Measurements from ENCODE around the gene DDX39A. TPM values are rescaled to one million over a fixed set of nuclear protein-coding genes. Genes with fewer than 3 reads are reported as not detected.

The DDX39A gene
- total RNA-seq, 4 donors from 2014 or later: 53.3 to 89.7 (median 59.7) TPM

GRCh38 chr19:14435320-14436050 lies 16.3 kb upstream of the DDX39A start:
- Histone ChIP-seq H3K27me3 (no peaks in the 10 kb centered on the region), H3K36me3 (no peaks in the 10 kb centered on the region), H3K27ac (peak overlapping the region in 2 of 3 donors; percentile 67 to 72), H3K9me3 (no peaks in the 10 kb centered on the region), H3K4me1 (peaks cover 8 to 17% of the 10 kb centered on the region in 2 donors), H3K4me3 (replicated peaks in 1 of 3) (no peak overlapping the region)
- DNase-seq: no peak
- intact Hi-C loops (cut with DNase I): no loop called here
- 72 to 73% methylated on average over 15 of the region's 17 CpGs for WGBS, 2 donors
- TF ChIP-seq POLR2A (IDR thresholded peaks at IDR 0.05): no peak
- TF ChIP-seq, protein P1, sequence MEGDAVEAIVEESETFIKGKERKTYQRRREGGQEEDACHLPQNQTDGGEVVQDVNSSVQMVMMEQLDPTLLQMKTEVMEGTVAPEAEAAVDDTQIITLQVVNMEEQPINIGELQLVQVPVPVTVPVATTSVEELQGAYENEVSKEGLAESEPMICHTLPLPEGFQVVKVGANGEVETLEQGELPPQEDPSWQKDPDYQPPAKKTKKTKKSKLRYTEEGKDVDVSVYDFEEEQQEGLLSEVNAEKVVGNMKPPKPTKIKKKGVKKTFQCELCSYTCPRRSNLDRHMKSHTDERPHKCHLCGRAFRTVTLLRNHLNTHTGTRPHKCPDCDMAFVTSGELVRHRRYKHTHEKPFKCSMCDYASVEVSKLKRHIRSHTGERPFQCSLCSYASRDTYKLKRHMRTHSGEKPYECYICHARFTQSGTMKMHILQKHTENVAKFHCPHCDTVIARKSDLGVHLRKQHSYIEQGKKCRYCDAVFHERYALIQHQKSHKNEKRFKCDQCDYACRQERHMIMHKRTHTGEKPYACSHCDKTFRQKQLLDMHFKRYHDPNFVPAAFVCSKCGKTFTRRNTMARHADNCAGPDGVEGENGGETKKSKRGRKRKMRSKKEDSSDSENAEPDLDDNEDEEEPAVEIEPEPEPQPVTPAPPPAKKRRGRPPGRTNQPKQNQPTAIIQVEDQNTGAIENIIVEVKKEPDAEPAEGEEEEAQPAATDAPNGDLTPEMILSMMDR (IDR thresholded peaks at IDR 0.05): no peak

DNA sequence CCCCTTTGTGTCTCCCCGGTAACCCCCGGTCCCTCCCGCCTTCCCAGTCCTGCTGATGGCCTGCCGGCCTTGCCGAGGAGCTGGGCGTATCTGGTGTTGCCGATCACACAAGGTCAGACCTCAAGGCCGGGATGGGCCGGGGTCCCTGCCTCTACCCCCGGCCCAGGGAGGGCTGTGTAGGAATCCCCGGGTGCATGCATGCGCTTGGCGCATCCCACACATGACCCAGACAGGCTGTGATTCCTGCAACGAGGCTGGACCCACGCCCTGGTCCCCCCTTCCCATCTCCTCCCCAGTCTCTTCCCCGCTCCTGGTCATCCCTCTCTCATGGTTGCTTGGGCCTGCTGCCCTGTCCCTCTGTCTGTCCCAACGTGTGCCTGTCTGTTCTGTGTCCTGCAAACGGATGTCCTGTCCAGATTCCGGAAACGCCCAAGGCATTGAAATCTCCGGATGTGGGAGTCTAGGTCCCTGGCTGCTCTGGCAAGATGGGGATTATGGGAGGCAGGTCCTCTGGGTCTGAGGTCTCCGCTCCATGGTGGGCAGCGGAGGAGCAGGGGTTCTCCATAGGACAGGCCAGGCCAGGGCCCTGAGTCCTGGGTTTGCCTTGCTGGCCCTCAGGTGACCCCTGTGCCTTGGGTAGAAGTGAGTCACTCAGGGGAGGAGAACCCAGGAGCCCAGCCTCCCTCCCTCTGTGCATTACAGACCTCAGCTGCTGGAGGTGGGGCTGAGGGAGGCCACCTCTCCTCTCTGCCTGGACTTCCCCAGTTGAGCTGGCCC lies 15.6 kb upstream of the DDX39A start:
- H3K4me1 ChIP-seq: peaks cover 8 to 17% of the 10 kb centered on the region in 2 donors
- WGBS, 2 donors: 47 to 71% methylated on average over 19 to 23 of the region's 23 CpGs
- DNase-seq: peak; percentile 18 to 36

GRCh38 chr19:14433554-14434501 lies 14.7 kb upstream of the DDX39A start:
- DNase-seq: peak; percentile 58 to 65
- 6 to 46% methylated on average over 4 to 17 of the region's 52 CpGs for WGBS, 2 donors
- H3K4me1 ChIP-seq: peaks cover 8 to 17% of the 10 kb centered on the region in 2 donors
- peak overlapping the region; percentile 31 to 79 (median 63) for H3K4me3 ChIP-seq (replicated peaks in 1 of 3)
- H3K9me3 ChIP-seq: no peaks in the 10 kb centered on the region
- TF ChIP-seq POLR2A (IDR thresholded peaks at IDR 0.05): no peak
- TF ChIP-seq, protein P1 (IDR thresholded peaks at IDR 0.05): peak in 1 of 6 experiments; percentile 8
- peak overlapping the region; percentile 52 to 72 (median 67) for H3K27ac ChIP-seq
- no peaks in the 10 kb centered on the region for H3K27me3 ChIP-seq
- H3K36me3 ChIP-seq: no peaks in the 10 kb centered on the region
- intact Hi-C loops (cut with DNase I): no loop called here

More for the DNA sequence above, 15.6 kb upstream of the DDX39A start:
- Histone ChIP-seq H3K27ac (peak overlapping the region; percentile 52 to 72 (median 67)), H3K36me3 (no peaks in the 10 kb centered on the region), H3K27me3 (no peaks in the 10 kb centered on the region), H3K9me3 (no peaks in the 10 kb centered on the region), H3K4me3 (replicated peaks in 1 of 3) (peak overlapping the region in 1 of 3 donors; percentile 79)
- TF ChIP-seq, protein P1 (IDR thresholded peaks at IDR 0.05): no peak
- TF ChIP-seq POLR2A (IDR thresholded peaks at IDR 0.05): no peak
- intact Hi-C loops (cut with DNase I): no loop called here

- 7 to 18% methylated on average over 3 to 22 of the region's 85 CpGs for WGBS, 2 donors
- intact Hi-C loops (cut with DNase I): no loop called here
- Histone ChIP-seq H3K4me1 (peaks cover 8 to 17% of the 10 kb centered on the region in 2 donors), H3K27ac (peak within 1 kb of the TSS; percentile 52 to 72 (median 67)), H3K9me3 (no peaks in the 10 kb centered on the region), H3K36me3 (no peaks in the 10 kb centered on the region), H3K27me3 (no peaks in the 10 kb centered on the region), H3K4me3 (replicated peaks in 1 of 3) (peak within 1 kb of the TSS; percentile 31 to 79 (median 63))
- peak in 1 of 2 donors; percentile 36 for TF ChIP-seq POLR2A (IDR thresholded peaks at IDR 0.05)
- TF ChIP-seq, protein P1 (IDR thresholded peaks at IDR 0.05): no peak
- DNase-seq: peak; percentile 48 to 57
Measured at GRCh38 chr19:14432791-14433553, 13.8 kb upstream of the DDX39A start, which contains the start of gene PKN1. TSS of gene PKN1 (plus strand) at chr19:14433306. CDS start at chr19:14433522, 216 bp downstream.
